Measurements from ENCODE around the gene NCF1.
"Not testable (repeated sequence)": the region's sequence is repeated elsewhere in the genome, so short reads cannot be mapped to it uniquely, and the experiment has no call there.

GRCh38 chr7:74739974-74740703, 33.7 kb upstream of the NCF1 start:
- not testable (repeated sequence) for TF ChIP-seq CTCF (conservative IDR thresholded peaks at IDR 0.05; ENCODE audit: low read depth, low read length); EZH2 (IDR thresholded peaks at IDR 0.05; ENCODE audit: borderline replicate concordance, low read depth, low read length, poor library complexity, severe bottlenecking)

Data from A673 (cell line).